CD14-positive monocyte (primary cell): ENCODE results near the gene UCHL1. TPM values are rescaled to one million over a fixed set of nuclear protein-coding genes. Genes with fewer than 3 reads are reported as not detected.

Source experiments
- DNase-seq, 3 donors: peaks; one replicate each; pipeline ENCODE4 v3.0.0-alpha.2; 2011 to 2022
- H2AFZ ChIP-seq: 2 replicates; pipeline ENCODE4 v1.6.0; 2012; ENCODE audit warnings: mild to moderate bottlenecking, low read depth, low read length, inconsistent platforms; ENCODE audit not compliant: insufficient read depth, poor library complexity, severe bottlenecking
- H3K27ac ChIP-seq, 2 donors: 1 replicate in 1 of 2; 2 replicates in 1 of 2; pipeline ENCODE4 v1.5.1; 2012 to 2013; ENCODE audit warnings: low read length in 2 of 2, control low read depth in 1 of 2, inconsistent platforms in 1 of 2, low read depth in 1 of 2, mild to moderate bottlenecking in 1 of 2
- H3K27me3 ChIP-seq, 2 donors: one replicate each; pipeline versions ENCODE4 v1.6.0 to v1.6.1; 2011 to 2013; ENCODE audit warnings: low read length in 2 of 2; ENCODE audit not compliant: control insufficient read depth in 2 of 2, insufficient read depth in 2 of 2
- H3K36me3 ChIP-seq, 2 donors: replicated peaks in 1 of 2; 1 replicate in 1 of 2; 2 replicates in 1 of 2; pipeline versions ENCODE4 v1.5.1 to v1.6.1; 2012 to 2013; ENCODE audit warnings: low read length in 2 of 2, control low read depth in 1 of 2, inconsistent platforms in 1 of 2, mild to moderate bottlenecking in 1 of 2; ENCODE audit not compliant: insufficient read depth in 2 of 2, control insufficient read depth in 1 of 2
- H3K4me1 ChIP-seq, 2 donors: 1 replicate in 1 of 2; 2 replicates in 1 of 2; pipeline versions ENCODE4 v1.5.1 to v1.6.1; 2012 to 2013; ENCODE audit warnings: low read length in 2 of 2, control low read depth in 1 of 2, inconsistent platforms in 1 of 2, mild to moderate bottlenecking in 1 of 2, moderate library complexity in 1 of 2; ENCODE audit not compliant: insufficient read depth in 2 of 2, control insufficient read depth in 1 of 2
- H3K4me2 ChIP-seq: replicated peaks from 2 replicates; pipeline ENCODE3; 2012; ENCODE audit warnings: low read length, moderate library complexity, mild to moderate bottlenecking; ENCODE audit not compliant: poor library complexity, severe bottlenecking; ENCODE audit errors: extremely low read depth
- H3K4me3 ChIP-seq, 3 experiments: fragments of 200-600 bp in 1 of 3; sonication (generic) in 1 of 3; replicated peaks in 1 of 3; 1 replicate in 2 of 3; 2 replicates in 1 of 3; pipeline ENCODE4 v1.5.1; 2011 to 2013; ENCODE audit warnings: low read length in 3 of 3, mild to moderate bottlenecking in 3 of 3, control low read depth in 2 of 3, low read depth in 2 of 3, inconsistent platforms in 1 of 3, moderate library complexity in 1 of 3
- H3K79me2 ChIP-seq: 2 replicates; pipeline ENCODE4 v1.6.0; 2012; ENCODE audit warnings: mild to moderate bottlenecking, control low read depth, inconsistent platforms, low read length, moderate library complexity; ENCODE audit not compliant: insufficient read depth
- H3K9ac ChIP-seq: 2 replicates; pipeline ENCODE4 v1.6.0; 2017; ENCODE audit warnings: low read length, mild to moderate bottlenecking; ENCODE audit not compliant: insufficient read depth, poor library complexity, severe bottlenecking
- H3K9me3 ChIP-seq, 2 donors: replicated peaks in 1 of 2; 1 replicate in 1 of 2; 2 replicates in 1 of 2; pipeline versions ENCODE4 v1.5.1 to v1.6.1; 2012 to 2013; ENCODE audit warnings: low read length in 2 of 2, control low read depth in 1 of 2; ENCODE audit not compliant: control insufficient read depth in 1 of 2, insufficient read depth in 1 of 2
- H4K20me1 ChIP-seq: 2 replicates; pipeline ENCODE4 v1.6.0; 2012; ENCODE audit warnings: mild to moderate bottlenecking, low read length, control low read depth, moderate library complexity; ENCODE audit not compliant: insufficient read depth
- H3K27ac Mint-ChIP-seq, 7 donors: one replicate each; pipeline ENCODE4 v1.8.0; 2020; ENCODE audit warnings: mild to moderate bottlenecking in 7 of 7, mixed read lengths in 7 of 7, moderate library complexity in 6 of 7, inconsistent platforms in 2 of 7
- H3K27me3 Mint-ChIP-seq, 3 donors: one replicate each; pipeline ENCODE4 v1.8.0; 2021 to 2022; ENCODE audit warnings: low read depth in 3 of 3, mild to moderate bottlenecking in 3 of 3, mixed read lengths in 3 of 3, moderate library complexity in 3 of 3, inconsistent platforms in 1 of 3
- H3K36me3 Mint-ChIP-seq, 2 donors: one replicate each; pipeline ENCODE4 v1.8.0; 2020; ENCODE audit warnings: mixed read lengths in 2 of 2, inconsistent platforms in 1 of 2, mild to moderate bottlenecking in 1 of 2
- H3K4me1 Mint-ChIP-seq: one replicate; pipeline ENCODE4 v1.8.0; 2020; ENCODE audit warnings: mild to moderate bottlenecking, mixed read lengths
- H3K4me3 Mint-ChIP-seq, 2 donors: one replicate each; pipeline ENCODE4 v1.8.0; 2020; ENCODE audit warnings: mild to moderate bottlenecking in 2 of 2, mixed read lengths in 2 of 2, moderate library complexity in 1 of 2
- H3K9me3 Mint-ChIP-seq, 7 donors: one replicate each; pipeline ENCODE4 v1.8.0; 2020 to 2022; ENCODE audit warnings: mixed read lengths in 7 of 7, mild to moderate bottlenecking in 6 of 7, moderate library complexity in 6 of 7, inconsistent platforms in 2 of 7
- WGBS: methylation state at CpG from one replicate; pipeline ENCODE4 v1.1.5; 2013; ENCODE audit warnings: missing lambda C conversion rate; ENCODE audit not compliant: insufficient coverage; 5-methylcytosine and 5-hydroxymethylcytosine counted together
- intact Hi-C, 2 donors: fragments of 100-400 bp; cut with micrococcal nuclease; formaldehyde crosslinking; loops; one replicate each; pipeline versions ENCODE4 v1.15.0 to v1.15.1; 2023
- polyA plus RNA-seq, 3 donors: library from polyadenylated mRNA; depleted of rRNA in 1 of 3; unstranded in 2 of 3; stranded (reverse) in 1 of 3; fragments of 300-500 nt in 2 of 3; fragments of >200 nt in 1 of 3; fragmentation: Illumina TruSeq in 2 of 3; gene quantifications; 1 replicate in 2 of 3; 2 replicates in 1 of 3; pipeline ENCODE4 v1.2.3, GENCODE V29; 2012 to 2021
- TF ChIP-seq, protein P1 (sequence below): fragments of 200-600 bp; IDR thresholded peaks from one replicate; pipeline ENCODE4 v1.8.0; 2022; ENCODE audit warnings: antibody characterized with exemption, mild to moderate bottlenecking

The UCHL1 gene
- polyA plus RNA-seq, 3 donors: not detected

DNA sequence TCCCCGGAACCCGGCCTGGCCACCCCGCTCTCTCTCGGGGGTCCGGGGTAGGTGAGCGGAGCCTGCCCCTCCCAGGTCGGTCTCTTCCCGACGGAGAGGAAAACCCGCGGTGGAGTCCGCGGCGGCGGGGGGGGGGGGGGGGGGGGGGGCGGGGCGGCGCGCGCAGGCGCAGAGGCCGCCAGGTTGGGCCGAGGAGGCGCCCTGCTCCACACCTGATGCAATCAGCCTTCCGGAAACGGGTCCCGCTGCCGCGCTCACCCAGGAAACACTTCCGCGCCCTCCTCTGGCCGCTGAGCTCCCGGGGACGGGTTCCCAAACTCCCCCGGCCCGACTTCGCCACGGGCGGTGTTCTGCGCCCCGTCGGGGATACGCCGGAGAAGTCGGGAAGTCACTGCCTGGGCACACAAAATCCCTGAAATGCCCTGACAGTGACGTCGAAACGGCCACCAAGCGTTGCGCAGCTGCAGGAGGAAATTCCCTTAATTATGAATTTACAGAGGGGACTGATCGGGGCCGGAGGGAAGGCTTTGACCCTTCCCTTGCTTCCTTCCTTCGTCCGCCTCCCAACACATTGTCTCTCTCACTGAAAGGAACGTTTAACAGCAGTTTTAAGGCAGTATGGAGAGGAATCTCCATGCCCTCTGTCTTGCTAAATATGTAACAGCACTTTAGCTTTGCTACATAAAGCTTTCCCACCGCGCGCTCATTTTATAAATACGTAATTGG, 40.3 kb upstream of the UCHL1 start:
- Histone ChIP-seq H3K4me2 (peak overlapping the region; percentile 68), H3K4me3 (peak overlapping the region; percentile 10 to 66 (median 34)), H3K36me3 (no peaks in the 10 kb centered on the region), H3K9ac (no peak overlapping the region), H3K79me2 (no peaks in the 10 kb centered on the region), H4K20me1 (no peaks in the 10 kb centered on the region), H3K27ac (no peak overlapping the region), H2AFZ (peak overlapping the region; percentile 63), H3K27me3 (peaks cover 49 to 52% of the 10 kb centered on the region in 2 donors), H3K9me3 (peaks cover 0 to 12% of the 10 kb centered on the region in 2 donors), H3K4me1 (peaks cover 25 to 27% of the 10 kb centered on the region in 2 donors)
- intact Hi-C loops: loop anchor here (5.0 to 10.0 kb wide), 3 partner anchors 242 to 292 kb away; no protein-coding TSS in a partner anchor
- no peak overlapping the region for H3K27ac Mint-ChIP-seq
- peaks cover 0 to 10% of the 10 kb centered on the region in 2 donors for H3K36me3 Mint-ChIP-seq
- H3K4me3 Mint-ChIP-seq: peak overlapping the region; percentile 79 to 94
- TF ChIP-seq, protein P1, sequence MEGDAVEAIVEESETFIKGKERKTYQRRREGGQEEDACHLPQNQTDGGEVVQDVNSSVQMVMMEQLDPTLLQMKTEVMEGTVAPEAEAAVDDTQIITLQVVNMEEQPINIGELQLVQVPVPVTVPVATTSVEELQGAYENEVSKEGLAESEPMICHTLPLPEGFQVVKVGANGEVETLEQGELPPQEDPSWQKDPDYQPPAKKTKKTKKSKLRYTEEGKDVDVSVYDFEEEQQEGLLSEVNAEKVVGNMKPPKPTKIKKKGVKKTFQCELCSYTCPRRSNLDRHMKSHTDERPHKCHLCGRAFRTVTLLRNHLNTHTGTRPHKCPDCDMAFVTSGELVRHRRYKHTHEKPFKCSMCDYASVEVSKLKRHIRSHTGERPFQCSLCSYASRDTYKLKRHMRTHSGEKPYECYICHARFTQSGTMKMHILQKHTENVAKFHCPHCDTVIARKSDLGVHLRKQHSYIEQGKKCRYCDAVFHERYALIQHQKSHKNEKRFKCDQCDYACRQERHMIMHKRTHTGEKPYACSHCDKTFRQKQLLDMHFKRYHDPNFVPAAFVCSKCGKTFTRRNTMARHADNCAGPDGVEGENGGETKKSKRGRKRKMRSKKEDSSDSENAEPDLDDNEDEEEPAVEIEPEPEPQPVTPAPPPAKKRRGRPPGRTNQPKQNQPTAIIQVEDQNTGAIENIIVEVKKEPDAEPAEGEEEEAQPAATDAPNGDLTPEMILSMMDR: no peak
- H3K4me1 Mint-ChIP-seq: peaks cover 32% of the 10 kb centered on the region
- 2% methylated on average over 20 of the region's 59 CpGs for WGBS
- peak in 1 of 3 donors; percentile 70 for DNase-seq
- peaks cover 63 to 76% (median 69%) of the 10 kb centered on the region in 3 donors for H3K27me3 Mint-ChIP-seq
- H3K9me3 Mint-ChIP-seq: peaks cover 0 to 10% (median 5%) of the 10 kb centered on the region in 7 donors

DNA sequence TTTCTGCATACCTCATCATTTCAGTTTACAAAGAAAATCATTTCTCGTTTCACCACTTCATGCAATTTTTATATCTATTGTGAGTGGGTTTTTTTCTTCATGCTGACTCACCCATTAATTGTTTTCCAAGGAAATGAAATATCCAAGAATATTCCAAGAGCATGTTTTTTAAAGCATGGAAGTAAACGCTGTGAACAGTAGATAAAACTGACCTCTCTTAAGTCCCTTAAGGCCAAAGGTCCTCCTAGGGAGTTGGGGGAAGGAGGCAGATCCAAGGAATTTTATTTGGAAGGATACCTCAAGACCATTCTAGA, 39.8 kb upstream of the UCHL1 start:
- no CpG with 5 or more reads among the region's 2 CpGs for WGBS
- H3K36me3 Mint-ChIP-seq: peaks cover 0 to 10% of the 10 kb centered on the region in 2 donors
- intact Hi-C loops: loop anchor here (5.0 to 10.0 kb wide), 3 partner anchors 242 to 292 kb away; no protein-coding TSS in a partner anchor
- peak overlapping the region; percentile 79 to 88 for H3K4me3 Mint-ChIP-seq
- Histone ChIP-seq H3K4me2 (peak overlapping the region; percentile 68), H3K79me2 (no peaks in the 10 kb centered on the region), H3K27ac (no peak overlapping the region), H4K20me1 (no peaks in the 10 kb centered on the region), H3K36me3 (no peaks in the 10 kb centered on the region), H2AFZ (peak overlapping the region; percentile 63), H3K27me3 (peaks cover 47 to 51% of the 10 kb centered on the region in 2 donors), H3K4me3 (peak overlapping the region in 1 of 3 experiments; percentile 66), H3K9ac (no peak overlapping the region), H3K9me3 (peaks cover 0 to 12% of the 10 kb centered on the region in 2 donors), H3K4me1 (peaks cover 25 to 27% of the 10 kb centered on the region in 2 donors)
- no peak overlapping the region for H3K27ac Mint-ChIP-seq
- TF ChIP-seq, protein P1: no peak
- peaks cover 62 to 74% (median 68%) of the 10 kb centered on the region in 3 donors for H3K27me3 Mint-ChIP-seq
- H3K9me3 Mint-ChIP-seq: peaks cover 0 to 10% (median 5%) of the 10 kb centered on the region in 7 donors
- H3K4me1 Mint-ChIP-seq: peaks cover 32% of the 10 kb centered on the region
- no peak for DNase-seq
